Smooth muscle cell (in vitro differentiated cells): ENCODE data around the gene CELF2. TPM values are rescaled to one million over a fixed set of nuclear protein-coding genes. Genes with fewer than 3 reads are reported as not detected.

ENCODE experiments used
- DNase-seq: peaks from one replicate; lab custom pipeline; 2025; ENCODE audit not compliant: unreplicated experiment; lab: John Stamatoyannopoulos, UW
- H2AFZ ChIP-seq: fragments of 200-600 bp; sonication (generic); 2 replicates; pipeline ENCODE4 v1.6.0; 2016; ENCODE audit warnings: antibody characterized with exemption, low read depth, mild to moderate bottlenecking
- H3F3A ChIP-seq: fragments of 200-600 bp; sonication (generic); 2 replicates; pipeline ENCODE4 v1.6.0; 2017; ENCODE audit warnings: antibody characterized with exemption, low read depth
- H3K27ac ChIP-seq: fragments of 200-600 bp; sonication (generic); 2 replicates; pipeline ENCODE4 v1.5.1; 2016; ENCODE audit warnings: low read depth, mild to moderate bottlenecking
- H3K27me3 ChIP-seq: fragments of 200-600 bp; sonication (generic); 2 replicates; pipeline ENCODE4 v1.6.1; 2016; ENCODE audit warnings: low read depth, mild to moderate bottlenecking
- H3K36me3 ChIP-seq: fragments of 200-600 bp; sonication (generic); 2 replicates; pipeline ENCODE4 v1.5.1; 2016; ENCODE audit warnings: low read depth
- H3K4me1 ChIP-seq: fragments of 200-600 bp; sonication (generic); 2 replicates; pipeline ENCODE4 v1.5.1; 2016; ENCODE audit warnings: low read depth
- H3K4me2 ChIP-seq: fragments of 200-600 bp; sonication (generic); 2 replicates; pipeline ENCODE4 v1.6.0; 2016; ENCODE audit warnings: mild to moderate bottlenecking
- H3K4me3 ChIP-seq: fragments of 200-600 bp; sonication (generic); 2 replicates; pipeline ENCODE4 v1.5.1; 2016; ENCODE audit warnings: mild to moderate bottlenecking
- H3K79me2 ChIP-seq: fragments of 200-600 bp; sonication (generic); 2 replicates; pipeline ENCODE4 v1.6.0; 2016; ENCODE audit warnings: low read depth, mild to moderate bottlenecking
- H3K9ac ChIP-seq: fragments of 200-600 bp; sonication (generic); 2 replicates; pipeline ENCODE4 v1.6.0; 2016; ENCODE audit warnings: low read depth
- H3K9me3 ChIP-seq: fragments of 200-600 bp; sonication (generic); replicated peaks from 2 replicates; pipeline ENCODE4 v1.5.1; 2016; ENCODE audit warnings: low read depth
- H4K20me1 ChIP-seq: fragments of 200-600 bp; sonication (generic); 2 replicates; pipeline ENCODE4 v1.6.0; 2016; ENCODE audit warnings: low read depth
- WGBS: methylation state at CpG from one replicate; pipeline ENCODE4 v1.1.7; 2016; ENCODE audit warnings: low lambda C conversion rate; 5-methylcytosine and 5-hydroxymethylcytosine counted together
- polyA plus RNA-seq: library from polyadenylated mRNA; unstranded; fragments of >200 nt; fragmentation: Nextera tagmentation; extraction: Ambion mirVana; gene quantifications from 2 replicates; pipeline ENCODE4 v1.2.1, GENCODE V29; 2016
- total RNA-seq: library from RNA; depleted of rRNA; stranded (reverse); fragments of >200 nt; gene quantifications from 2 replicates; pipeline ENCODE4 v1.2.3, GENCODE V29; 2014
- TF ChIP-seq, protein P1 (sequence below): fragments of 200-600 bp; sonication (generic); IDR thresholded peaks from 2 replicates; pipeline ENCODE4 v1.5.1; 2017; ENCODE audit warnings: borderline replicate concordance, mild to moderate bottlenecking, antibody characterized with exemption; ENCODE audit not compliant: insufficient read depth, poor library complexity, severe bottlenecking

Gene CELF2
- total and polyA plus RNA-seq, 2 experiments from 2014 or later, result 3.0 to 4.7 TPM

GRCh38 chr10:11142777-11143176 is 125.1 kb downstream of the CELF2 start:
- Histone ChIP-seq H3F3A (no peaks in the 10 kb centered on the region), H3K4me3 (no peak overlapping the region), H3K9me3 (no peaks in the 10 kb centered on the region), H3K79me2 (no peaks in the 10 kb centered on the region), H3K27ac (no peak overlapping the region), H3K4me2 (no peak overlapping the region), H3K9ac (no peak overlapping the region), H4K20me1 (no peaks in the 10 kb centered on the region), H3K36me3 (no peaks in the 10 kb centered on the region), H3K4me1 (no peaks in the 10 kb centered on the region), H3K27me3 (peaks cover 5% of the 10 kb centered on the region), H2AFZ (no peak overlapping the region)
- WGBS, result 86% methylated on average over 8 of the region's 8 CpGs
- TF ChIP-seq, protein P1, sequence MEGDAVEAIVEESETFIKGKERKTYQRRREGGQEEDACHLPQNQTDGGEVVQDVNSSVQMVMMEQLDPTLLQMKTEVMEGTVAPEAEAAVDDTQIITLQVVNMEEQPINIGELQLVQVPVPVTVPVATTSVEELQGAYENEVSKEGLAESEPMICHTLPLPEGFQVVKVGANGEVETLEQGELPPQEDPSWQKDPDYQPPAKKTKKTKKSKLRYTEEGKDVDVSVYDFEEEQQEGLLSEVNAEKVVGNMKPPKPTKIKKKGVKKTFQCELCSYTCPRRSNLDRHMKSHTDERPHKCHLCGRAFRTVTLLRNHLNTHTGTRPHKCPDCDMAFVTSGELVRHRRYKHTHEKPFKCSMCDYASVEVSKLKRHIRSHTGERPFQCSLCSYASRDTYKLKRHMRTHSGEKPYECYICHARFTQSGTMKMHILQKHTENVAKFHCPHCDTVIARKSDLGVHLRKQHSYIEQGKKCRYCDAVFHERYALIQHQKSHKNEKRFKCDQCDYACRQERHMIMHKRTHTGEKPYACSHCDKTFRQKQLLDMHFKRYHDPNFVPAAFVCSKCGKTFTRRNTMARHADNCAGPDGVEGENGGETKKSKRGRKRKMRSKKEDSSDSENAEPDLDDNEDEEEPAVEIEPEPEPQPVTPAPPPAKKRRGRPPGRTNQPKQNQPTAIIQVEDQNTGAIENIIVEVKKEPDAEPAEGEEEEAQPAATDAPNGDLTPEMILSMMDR, result no peak
- DNase-seq, result no peak

GRCh38 chr10:11143242-11143641 is 125.6 kb downstream of the CELF2 start:
- no peaks in the 10 kb centered on the region for H3K9me3 ChIP-seq
- H3K9ac ChIP-seq, result no peak overlapping the region
- no peaks in the 10 kb centered on the region for H4K20me1 ChIP-seq
- WGBS, result 86% methylated on average over 5 of the region's 5 CpGs
- H3K4me1 ChIP-seq, result no peaks in the 10 kb centered on the region
- no peak overlapping the region for H3K4me2 ChIP-seq
- H2AFZ ChIP-seq, result no peak overlapping the region
- no peak overlapping the region for H3K27ac ChIP-seq
- H3K36me3 ChIP-seq, result no peaks in the 10 kb centered on the region
- no peak for DNase-seq
- no peaks in the 10 kb centered on the region for H3F3A ChIP-seq
- H3K27me3 ChIP-seq, result peaks cover 10% of the 10 kb centered on the region
- H3K4me3 ChIP-seq, result no peak overlapping the region
- TF ChIP-seq, protein P1, result no peak
- H3K79me2 ChIP-seq, result no peaks in the 10 kb centered on the region

DNA sequence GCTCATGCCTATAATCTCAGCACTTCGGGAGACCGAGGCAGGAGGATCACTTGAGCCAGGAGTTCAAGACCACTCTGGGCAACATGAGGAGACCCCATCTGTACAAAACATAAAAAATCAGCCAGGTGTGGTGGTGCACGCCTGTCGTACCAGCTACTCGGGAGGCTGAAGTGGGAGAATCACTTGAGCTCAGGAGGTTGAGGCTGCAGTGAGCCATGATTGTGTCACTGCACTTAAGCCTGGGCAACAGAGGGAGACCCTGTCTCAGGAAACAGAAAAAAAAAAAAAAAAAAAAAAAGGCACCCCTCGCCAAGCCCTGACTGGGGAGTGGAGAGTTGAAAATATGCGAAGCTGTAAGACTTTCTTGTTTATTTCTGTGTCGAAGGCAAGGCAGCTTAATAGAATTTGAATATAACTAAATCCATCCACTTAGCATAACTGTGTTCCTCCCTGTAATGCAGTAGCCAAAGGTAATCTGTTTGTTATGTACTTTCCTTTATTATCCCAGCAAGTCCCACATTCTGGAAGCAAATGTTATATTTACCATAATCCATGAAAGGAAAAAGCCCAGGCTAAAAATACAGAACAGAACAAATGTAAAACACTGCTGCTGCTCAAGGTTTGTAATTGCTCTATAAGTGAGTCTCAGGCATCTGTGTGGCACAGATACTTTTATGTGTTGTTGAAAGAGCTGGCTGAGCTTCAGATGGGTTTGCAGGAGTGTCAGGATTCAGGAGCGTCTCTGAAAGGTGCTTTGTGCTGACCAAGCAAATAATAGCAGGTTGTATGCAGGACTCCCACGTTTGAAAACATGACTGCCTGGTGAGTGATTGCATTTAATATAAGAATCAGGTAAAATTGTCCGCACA is 127.2 kb downstream of the CELF2 start:
- H3K27me3 ChIP-seq, result peaks cover 26% of the 10 kb centered on the region
- 76% methylated on average over 11 of the region's 11 CpGs for WGBS
- H3K4me3 ChIP-seq, result no peak overlapping the region
- no peaks in the 10 kb centered on the region for H3K4me1 ChIP-seq
- H3K79me2 ChIP-seq, result no peaks in the 10 kb centered on the region
- H3K27ac ChIP-seq, result no peak overlapping the region
- H4K20me1 ChIP-seq, result no peaks in the 10 kb centered on the region
- no peaks in the 10 kb centered on the region for H3F3A ChIP-seq
- H2AFZ ChIP-seq, result no peak overlapping the region
- TF ChIP-seq, protein P1, result no peak
- no peak overlapping the region for H3K9ac ChIP-seq
- no peaks in the 10 kb centered on the region for H3K36me3 ChIP-seq
- H3K9me3 ChIP-seq, result no peaks in the 10 kb centered on the region
- H3K4me2 ChIP-seq, result peak overlapping the region; percentile 12
- DNase-seq, result no peak

GRCh38 chr10:11145495-11145855 is 127.8 kb downstream of the CELF2 start:
- Histone ChIP-seq H4K20me1 (no peaks in the 10 kb centered on the region), H3K4me3 (no peak overlapping the region), H3K4me1 (no peaks in the 10 kb centered on the region), H3K27ac (no peak overlapping the region), H3F3A (no peaks in the 10 kb centered on the region), H3K4me2 (peak overlapping the region; percentile 12), H3K9ac (no peak overlapping the region), H3K79me2 (no peaks in the 10 kb centered on the region), H3K27me3 (peaks cover 31% of the 10 kb centered on the region), H3K36me3 (no peaks in the 10 kb centered on the region), H3K9me3 (no peaks in the 10 kb centered on the region), H2AFZ (no peak overlapping the region)
- TF ChIP-seq, protein P1, result no peak
- no peak for DNase-seq
- 24% methylated on average over 3 of the region's 3 CpGs for WGBS
